ENCODE data around the gene FAU.

Gene FAU

GRCh38 chr11:65107078-65107477 is 14.9 kb downstream of the FAU start:
- no peak for DNase-seq (ENCODE audit: low read depth)

- no peak for DNase-seq (ENCODE audit: low read depth)
These were observed 17.3 kb downstream of the FAU start for GRCh38 chr11:65104628-65105027.

- DNase-seq (ENCODE audit: low read depth), result no peak
These were observed 18.5 kb downstream of the FAU start for GRCh38 chr11:65103476-65103875.

GRCh38 chr11:65102142-65103095 is 19.5 kb downstream of the FAU start:
- DNase-seq (ENCODE audit: low read depth), result no peak

- no peak for DNase-seq (ENCODE audit: low read depth)
These were observed 21.1 kb downstream of the FAU start for GRCh38 chr11:65100674-65101350.

- no peak for DNase-seq (ENCODE audit: low read depth)
These were observed 25.0 kb downstream of the FAU start for GRCh38 chr11:65096926-65097325.

- peak; percentile 74 for DNase-seq (ENCODE audit: low read depth)
These were observed 25.7 kb downstream of the FAU start, which contains the start of gene VPS51 for GRCh38 chr11:65095974-65096806. Gene VPS51, plus strand, starts transcription at chr11:65096214. Its CDS starts 37 bp downstream, at chr11:65096251.

- no peak for DNase-seq (ENCODE audit: low read depth)
These were observed 26.5 kb downstream of the FAU start for GRCh38 chr11:65095427-65095826.

- DNase-seq (ENCODE audit: low read depth), result no peak
These were observed 31.3 kb downstream of the FAU start for GRCh38 chr11:65090628-65091027.

- DNase-seq (ENCODE audit: low read depth), result no peak
These were observed 32.3 kb downstream of the FAU start for GRCh38 chr11:65089621-65090020.

GRCh38 chr11:65087827-65088226 is 34.1 kb downstream of the FAU start:
- DNase-seq (ENCODE audit: low read depth), result no peak

- no peak for DNase-seq (ENCODE audit: low read depth)
These were observed 34.7 kb downstream of the FAU start for GRCh38 chr11:65087216-65087615.

- DNase-seq (ENCODE audit: low read depth), result no peak
These were observed 35.1 kb downstream of the FAU start for GRCh38 chr11:65086809-65087208.

GRCh38 chr11:65085446-65085845 is 36.5 kb downstream of the FAU start:
- DNase-seq (ENCODE audit: low read depth), result no peak

- DNase-seq (ENCODE audit: low read depth), result no peak
These were observed 37.1 kb downstream of the FAU start for GRCh38 chr11:65084598-65085375.

GRCh38 chr11:65083834-65084597 is 37.9 kb downstream of the FAU start, which contains the start of the genes CDCA5 and ZFPL1:
Gene CDCA5, minus strand, starts transcription at chr11:65084040. Its CDS starts 62 bp downstream, at chr11:65083978.
Gene ZFPL1, plus strand, starts transcription at chr11:65084222. Its CDS starts 477 bp downstream, at chr11:65084699.
- peak; percentile 89 for DNase-seq (ENCODE audit: low read depth)

GRCh38 chr11:65083134-65083833 is 38.6 kb downstream of the FAU start:
- no peak for DNase-seq (ENCODE audit: low read depth)

- DNase-seq (ENCODE audit: low read depth), result no peak
These were observed 43.1 kb downstream of the FAU start for GRCh38 chr11:65078786-65079342.

GRCh38 chr11:65078151-65078550 is 43.8 kb downstream of the FAU start:
- DNase-seq (ENCODE audit: low read depth), result peak; percentile 29

Data from T-helper 22 cell (primary cell).